Endometrial microvascular endothelial cells (primary cell): ENCODE measurements around the gene ITCH. TPM values are rescaled to one million over a fixed set of nuclear protein-coding genes. Genes with fewer than 3 reads are reported as not detected.
"Not testable (repeated sequence)": the region's sequence is repeated elsewhere in the genome, so short reads cannot be mapped to it uniquely, and the experiment has no call there.

Source experiments
- in situ Hi-C: cut with HindIII; loops from 2 replicates; pipeline ENCODE4 v1.10.0; 2017; ENCODE audit warnings: low sequenced_read_pairs, low pct_unique_long_range_greater_than_20kb; ENCODE audit errors: inconsistent ontology term
- total RNA-seq: library from RNA; depleted of rRNA; stranded (reverse); fragments of >200 nt; gene quantifications from one replicate; pipeline ENCODE4 v1.2.3, GENCODE V29; 2015; ENCODE audit errors: inconsistent ontology term

ITCH gene
- total RNA-seq, 1 donor from 2014 or later = 39.4 TPM

- in situ Hi-C loops = not testable (repeated sequence)
Measured at GRCh38 chr20:34483585-34484220, 120.6 kb downstream of the ITCH start.

GRCh38 chr20:34485068-34485634, 122.1 kb downstream of the ITCH start:
- in situ Hi-C loops = no loop called here

GRCh38 chr20:34491226-34491931, 128.3 kb downstream of the ITCH start:
- in situ Hi-C loops = no loop called here

- in situ Hi-C loops = no loop called here
Measured at GRCh38 chr20:34491932-34492509, 128.9 kb downstream of the ITCH start.

GRCh38 chr20:34493646-34494045, 130.6 kb downstream of the ITCH start:
- in situ Hi-C loops = no loop called here

GRCh38 chr20:34495307-34495706, 132.2 kb downstream of the ITCH start:
- in situ Hi-C loops = no loop called here

GRCh38 chr20:34495916-34496315, 132.8 kb downstream of the ITCH start:
- in situ Hi-C loops = no loop called here

GRCh38 chr20:34497596-34497995, 134.5 kb downstream of the ITCH start:
- in situ Hi-C loops = not testable (repeated sequence)

- in situ Hi-C loops = no loop called here
Measured at GRCh38 chr20:34500823-34501222, 137.8 kb downstream of the ITCH start.

- in situ Hi-C loops = no loop called here
Measured at GRCh38 chr20:34506480-34506879, 143.4 kb downstream of the ITCH start.

GRCh38 chr20:34507702-34508413, 144.8 kb downstream of the ITCH start:
- in situ Hi-C loops = no loop called here

GRCh38 chr20:34510575-34510974, 147.5 kb downstream of the ITCH start:
- in situ Hi-C loops = no loop called here

GRCh38 chr20:34511891-34512265, 148.8 kb downstream of the ITCH start:
- in situ Hi-C loops = no loop called here

GRCh38 chr20:34512266-34512954, 149.3 kb downstream of the ITCH start:
- in situ Hi-C loops = no loop called here

- in situ Hi-C loops = no loop called here
Measured at GRCh38 chr20:34512955-34513419, 149.9 kb downstream of the ITCH start.

- in situ Hi-C loops = not testable (repeated sequence)
Measured at GRCh38 chr20:34514034-34514433, 151.0 kb downstream of the ITCH start.

GRCh38 chr20:34514897-34515483, 151.9 kb downstream of the ITCH start:
- in situ Hi-C loops = no loop called here

GRCh38 chr20:34515484-34516246, 152.6 kb downstream of the ITCH start:
- in situ Hi-C loops = no loop called here
